Prostate gland (tissue), 2 donors: ENCODE data around the gene OGFOD1.

Experiments used
- CTCF ChIP-seq, 4 experiments: fragments of 200-600 bp in 2 of 4; fragments of 450-650 bp in 2 of 4; sonication (generic) in 2 of 4; IDR thresholded peaks; 1 replicate in 3 of 4; 2 replicates in 1 of 4; pipeline ENCODE4 v1.5.1; 2016 to 2019; ENCODE audit warnings: antibody characterized with exemption in 4 of 4, mild to moderate bottlenecking in 2 of 4, moderate library complexity in 2 of 4
- POLR2A ChIP-seq: fragments of 450-650 bp; IDR thresholded peaks from one replicate; pipeline ENCODE4 v1.6.1; 2016; ENCODE audit warnings: antibody characterized with exemption, mild to moderate bottlenecking
- POLR2AphosphoS5 ChIP-seq: sonication (generic); formaldehyde crosslinking; IDR thresholded peaks from one replicate; pipeline ENCODE4 v1.6.1; 2017; ENCODE audit warnings: antibody characterized with exemption

DNA sequence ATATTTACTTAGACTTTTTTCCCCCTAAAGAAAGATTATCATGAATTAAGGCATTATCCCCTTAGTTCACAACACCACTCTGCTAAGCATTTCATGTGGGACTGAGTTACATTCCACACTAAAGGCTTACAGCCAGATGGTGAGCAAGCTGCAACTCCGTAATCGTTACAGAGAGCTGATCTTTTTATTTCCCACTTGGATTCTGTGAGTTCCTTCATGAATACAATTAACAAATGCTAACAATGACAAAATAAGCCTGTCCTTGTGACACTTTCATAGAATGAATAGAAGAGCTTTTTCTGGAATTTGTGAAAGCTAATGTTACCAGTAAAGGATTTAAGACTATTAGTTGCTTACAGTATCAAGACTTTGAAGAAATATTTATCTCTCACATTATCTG is 8.7 kb downstream of the OGFOD1 start:
- TF ChIP-seq CTCF (IDR thresholded peaks at IDR 0.05): no peak
- no peak for TF ChIP-seq POLR2A
- TF ChIP-seq POLR2AphosphoS5: no peak
